MM.1S (cell line): ENCODE measurements around the gene BTBD19.
"Not testable (repeated sequence)": the region's sequence is repeated elsewhere in the genome, so short reads cannot be mapped to it uniquely, and the experiment has no call there.

ENCODE experiments used
- DNase-seq: peaks from one replicate; pipeline ENCODE4 v3.0.0-alpha.2; 2015
- H2AFZ ChIP-seq: fragments of 300-600 bp; sonication (generic); 2 replicates; pipeline ENCODE4 v1.6.0; 2016; ENCODE audit warnings: antibody characterized with exemption, low read length
- H3F3A ChIP-seq: fragments of 300-600 bp; sonication (generic); 2 replicates; pipeline ENCODE4 v1.6.1; 2016; ENCODE audit warnings: mild to moderate bottlenecking, antibody characterized with exemption, low read length, moderate library complexity, mixed read lengths; ENCODE audit not compliant: insufficient read depth
- H3K27ac ChIP-seq: fragments of 300-600 bp; sonication (generic); 2 replicates; pipeline ENCODE4 v1.5.1; 2016; ENCODE audit warnings: mild to moderate bottlenecking, low read length
- H3K27me3 ChIP-seq: fragments of 300-600 bp; sonication (generic); replicated peaks from 2 replicates; pipeline ENCODE4 v1.6.0; 2016; ENCODE audit warnings: low read length; ENCODE audit not compliant: insufficient read depth
- H3K36me3 ChIP-seq: fragments of 300-600 bp; sonication (generic); replicated peaks from 2 replicates; pipeline ENCODE4 v1.6.1; 2016; ENCODE audit warnings: mild to moderate bottlenecking, low read length, mixed read lengths; ENCODE audit not compliant: insufficient read depth
- H3K4me1 ChIP-seq: fragments of 300-600 bp; sonication (generic); 2 replicates; pipeline ENCODE4 v1.6.1; 2016; ENCODE audit warnings: low read length, mixed read lengths
- H3K4me2 ChIP-seq: fragments of 300-600 bp; sonication (generic); 2 replicates; pipeline ENCODE4 v1.6.0; 2016; ENCODE audit warnings: low read depth, low read length
- H3K4me3 ChIP-seq: fragments of 300-600 bp; sonication (generic); 2 replicates; pipeline ENCODE4 v1.5.1; 2016; ENCODE audit warnings: low read length, mixed read lengths
- H3K79me2 ChIP-seq: fragments of 300-600 bp; sonication (generic); 2 replicates; pipeline ENCODE4 v1.6.1; 2016; ENCODE audit warnings: mixed run types, low read length, mixed read lengths
- H3K9ac ChIP-seq: fragments of 300-600 bp; sonication (generic); 2 replicates; pipeline ENCODE4 v1.6.1; 2016; ENCODE audit warnings: low read length, mixed read lengths
- H3K9me2 ChIP-seq: fragments of 300-600 bp; sonication (generic); replicated peaks from 2 replicates; pipeline ENCODE4 v1.6.1; 2016; ENCODE audit warnings: mild to moderate bottlenecking, low read length, mixed read lengths; ENCODE audit not compliant: insufficient read depth
- H3K9me3 ChIP-seq: fragments of 300-600 bp; sonication (generic); replicated peaks from 2 replicates; pipeline ENCODE4 v1.6.1; 2016; ENCODE audit warnings: mild to moderate bottlenecking, low read length, mixed read lengths; ENCODE audit not compliant: insufficient read depth
- H4K20me1 ChIP-seq: fragments of 300-600 bp; sonication (generic); 2 replicates; pipeline ENCODE4 v1.6.1; 2016; ENCODE audit warnings: mild to moderate bottlenecking, low read length, moderate library complexity, mixed read lengths; ENCODE audit not compliant: insufficient read depth
- CTCF ChIP-seq: fragments of 300-600 bp; sonication (generic); IDR thresholded peaks from 2 replicates; pipeline ENCODE4 v1.5.1; 2016; ENCODE audit warnings: antibody characterized with exemption, low read length, mixed read lengths
- EZH2 ChIP-seq: fragments of 300-600 bp; sonication (generic); optimal IDR thresholded peaks from 2 replicates; pipeline ENCODE3; 2017; ENCODE audit warnings: low read depth, mild to moderate bottlenecking, antibody characterized with exemption, low read length, mixed read lengths
- EZH2phosphoT487 ChIP-seq: fragments of 300-600 bp; sonication (generic); IDR thresholded peaks from 2 replicates; pipeline ENCODE4 v1.6.1; 2018; ENCODE audit warnings: antibody characterized with exemption, low read length

BTBD19 gene

DNA sequence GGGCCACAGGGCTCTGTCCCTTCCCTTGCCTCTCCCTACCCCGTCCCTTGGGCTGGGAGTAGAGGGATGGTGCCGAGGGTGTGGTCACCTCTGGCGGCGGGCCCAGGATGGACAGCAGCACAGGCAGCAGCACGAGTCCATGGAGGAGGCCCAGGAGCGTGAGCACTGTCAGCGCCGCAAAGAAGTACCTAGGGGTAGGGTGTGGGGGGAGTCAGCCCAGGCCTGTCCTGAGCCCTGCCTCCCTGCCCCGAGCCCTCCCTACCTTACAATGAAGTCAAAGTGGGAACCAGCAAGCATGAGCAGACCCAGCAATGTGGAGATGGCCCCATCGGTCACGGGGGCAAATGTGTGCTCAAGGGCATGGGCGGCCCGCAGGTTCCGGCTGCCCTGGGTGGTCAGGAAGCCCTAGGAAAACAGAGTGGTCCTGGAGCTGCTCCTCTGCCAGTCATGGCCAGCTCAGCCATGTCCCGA, 14.7 kb downstream of the BTBD19 start:
- no peak overlapping the region for H3K4me2 ChIP-seq
- H2AFZ ChIP-seq, result no peak overlapping the region
- no peaks in the 10 kb centered on the region for H3K79me2 ChIP-seq
- H3K9ac ChIP-seq, result no peak overlapping the region
- H3K4me3 ChIP-seq, result no peak overlapping the region
- TF ChIP-seq EZH2phosphoT487, result no peak
- TF ChIP-seq CTCF, result no peak
- no peak for TF ChIP-seq EZH2
- H3K4me1 ChIP-seq, result no peaks in the 10 kb centered on the region
- no peaks in the 10 kb centered on the region for H3K9me3 ChIP-seq
- H3F3A ChIP-seq, result peaks cover 11% of the 10 kb centered on the region
- H4K20me1 ChIP-seq, result no peaks in the 10 kb centered on the region
- H3K9me2 ChIP-seq, result no peaks in the 10 kb centered on the region
- H3K36me3 ChIP-seq, result no peaks in the 10 kb centered on the region
- no peak for DNase-seq
- H3K27me3 ChIP-seq, result no peaks in the 10 kb centered on the region
- no peak overlapping the region for H3K27ac ChIP-seq

DNA sequence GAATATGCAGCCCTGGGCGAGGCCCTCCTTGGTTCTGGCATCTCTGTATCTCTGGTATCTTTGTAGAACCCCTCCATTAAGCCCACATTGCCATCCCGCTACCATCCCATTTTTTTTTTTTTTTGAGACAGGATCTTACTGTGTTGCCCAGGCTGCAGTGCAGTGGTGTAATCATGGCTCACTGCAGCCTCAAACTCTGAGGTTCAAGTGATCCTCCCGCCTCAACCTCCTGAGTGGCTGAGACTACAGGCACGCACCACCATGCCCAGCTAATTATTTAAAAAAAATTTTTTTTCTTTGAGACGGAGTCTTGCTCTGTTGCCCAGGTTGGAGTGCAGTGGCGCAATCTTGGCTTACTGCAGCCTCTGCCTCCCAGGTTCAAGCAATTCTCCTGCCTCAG, 16.1 kb downstream of the BTBD19 start:
- not testable (repeated sequence) for H3K4me2 ChIP-seq, H3K4me1 ChIP-seq, H3K36me3 ChIP-seq, DNase-seq, H2AFZ ChIP-seq, H3K9me2 ChIP-seq, H3K27me3 ChIP-seq, H3K9ac ChIP-seq, H3K79me2 ChIP-seq, H3F3A ChIP-seq, H3K9me3 ChIP-seq, H3K27ac ChIP-seq, H4K20me1 ChIP-seq, H3K4me3 ChIP-seq

DNA sequence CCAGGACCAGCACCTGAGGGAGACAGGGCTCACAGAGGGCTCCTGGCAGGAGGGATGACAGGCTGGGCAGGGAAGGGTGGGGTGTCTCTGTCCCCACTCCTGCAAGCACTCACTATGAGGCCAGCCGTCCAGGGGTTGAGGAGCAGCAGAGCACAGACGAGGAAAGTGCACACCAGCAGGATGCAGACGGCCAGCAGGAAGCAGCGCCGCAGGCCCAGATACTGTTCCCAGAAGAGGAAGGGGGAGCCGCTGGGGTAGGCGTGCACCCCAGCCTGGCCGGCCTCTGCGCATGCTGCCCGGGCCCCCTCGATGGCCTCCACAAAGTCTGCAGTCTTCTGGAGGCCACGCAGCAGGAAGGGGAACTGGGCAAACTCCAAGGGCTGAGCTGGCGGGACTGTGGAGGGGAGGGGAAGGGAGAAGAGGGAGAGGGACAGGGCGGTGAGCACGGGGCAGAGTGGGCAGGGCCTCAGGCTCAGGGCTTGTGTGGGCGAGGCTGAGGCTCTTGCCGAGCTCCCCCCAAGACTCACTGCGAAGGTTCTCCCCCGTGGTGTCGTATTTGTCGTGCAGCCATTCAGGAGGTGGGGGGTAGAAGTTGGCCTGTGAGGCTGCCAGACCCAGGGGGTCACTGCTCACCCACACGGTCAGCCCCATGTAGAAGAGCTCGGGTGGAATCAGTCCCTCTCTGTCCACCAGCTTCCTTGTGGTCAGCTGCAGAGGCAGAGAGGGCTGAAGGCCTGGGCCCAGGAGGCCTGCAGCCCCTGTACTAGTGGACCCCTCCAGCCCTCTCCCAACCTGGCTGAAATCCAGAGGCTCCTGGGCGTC, 18.3 kb downstream of the BTBD19 start:
- H3F3A ChIP-seq, result no peaks in the 10 kb centered on the region
- H4K20me1 ChIP-seq, result no peaks in the 10 kb centered on the region
- H2AFZ ChIP-seq, result no peak overlapping the region
- no peaks in the 10 kb centered on the region for H3K36me3 ChIP-seq
- no peaks in the 10 kb centered on the region for H3K27me3 ChIP-seq
- H3K4me3 ChIP-seq, result no peak overlapping the region
- H3K9me2 ChIP-seq, result no peaks in the 10 kb centered on the region
- H3K4me1 ChIP-seq, result no peaks in the 10 kb centered on the region
- H3K9ac ChIP-seq, result no peak overlapping the region
- no peaks in the 10 kb centered on the region for H3K9me3 ChIP-seq
- H3K27ac ChIP-seq, result no peak overlapping the region
- no peak for DNase-seq
- no peak for TF ChIP-seq EZH2
- TF ChIP-seq EZH2phosphoT487, result no peak
- no peak for TF ChIP-seq CTCF
- no peak overlapping the region for H3K4me2 ChIP-seq
- no peaks in the 10 kb centered on the region for H3K79me2 ChIP-seq
